Esophagus (tissue), 2 donors: ENCODE data around the gene LRRC4C. TPM values are rescaled to one million over a fixed set of nuclear protein-coding genes. Genes with fewer than 3 reads are reported as not detected.

Experiments
- H3K27ac ChIP-seq, 2 donors: one replicate each; pipeline ENCODE4 v1.5.1; 2013; ENCODE audit warnings: low read depth in 2 of 2, mild to moderate bottlenecking in 2 of 2, inconsistent platforms in 1 of 2, low read length in 1 of 2, moderate library complexity in 1 of 2
- H3K27me3 ChIP-seq, 2 donors: one replicate each; pipeline ENCODE4 v1.6.1; 2013; ENCODE audit warnings: low read length in 2 of 2, control low read depth in 1 of 2, mild to moderate bottlenecking in 1 of 2; ENCODE audit not compliant: insufficient read depth in 2 of 2, control insufficient read depth in 1 of 2
- H3K36me3 ChIP-seq, 2 donors: one replicate each; pipeline ENCODE4 v1.6.1; 2013; ENCODE audit warnings: low read length in 1 of 2; ENCODE audit not compliant: control insufficient read depth in 2 of 2, insufficient read depth in 2 of 2
- H3K4me1 ChIP-seq, 2 donors: one replicate each; pipeline ENCODE4 v1.6.1; 2013; ENCODE audit warnings: low read length in 1 of 2; ENCODE audit not compliant: control insufficient read depth in 2 of 2, insufficient read depth in 2 of 2
- H3K4me3 ChIP-seq, 2 donors: one replicate each; pipeline ENCODE4 v1.5.1; 2013; ENCODE audit warnings: low read length in 2 of 2, mild to moderate bottlenecking in 2 of 2, low read depth in 1 of 2, moderate library complexity in 1 of 2
- H3K9me3 ChIP-seq, 2 donors: one replicate each; pipeline ENCODE4 v1.6.1; 2013; ENCODE audit warnings: mild to moderate bottlenecking in 2 of 2, low read depth in 1 of 2, low read length in 1 of 2, moderate library complexity in 1 of 2; ENCODE audit not compliant: control insufficient read depth in 2 of 2, insufficient read depth in 1 of 2
- WGBS, 2 donors: extraction: QIAGEN DNeasy Blood & Tissue Kit; methylation state at CpG; one replicate each; pipeline ENCODE4 v1.1.7; 2013; 5-methylcytosine and 5-hydroxymethylcytosine counted together
- polyA plus RNA-seq, 2 donors: library from polyadenylated mRNA; stranded (reverse); fragments of 200-250 nt; gene quantifications; one replicate each; pipeline ENCODE4 v1.2.3, GENCODE V29; 2013
- donor health status: healthy with polysubstance abuse.
- donor health status: Bipolar disorder and iron deficiency.

LRRC4C gene
- polyA plus RNA-seq, 2 donors, result 0.04 to 0.12 TPM

DNA sequence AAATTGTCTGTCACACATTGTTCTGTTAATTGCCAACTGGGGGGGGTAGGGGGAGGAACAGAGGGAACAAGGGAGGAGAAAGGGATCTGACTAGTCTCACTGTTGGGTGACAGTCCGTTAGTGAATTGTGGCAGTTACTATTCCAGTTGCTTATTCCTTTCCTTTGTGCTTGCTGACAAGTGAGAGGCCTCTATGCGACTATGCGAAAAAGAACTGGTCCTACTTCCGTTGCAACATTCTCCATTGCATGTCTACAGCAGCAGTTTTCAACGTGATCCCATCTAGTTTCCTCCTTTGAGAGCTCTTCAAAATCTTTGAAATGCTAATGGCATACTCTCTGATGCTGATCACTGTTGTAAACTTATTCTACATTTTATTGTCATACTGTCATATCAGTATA is 672.2 kb downstream of the LRRC4C start:
- WGBS, 2 donors, result 43 to 60% methylated on average over 5 of the region's 5 CpGs

DNA sequence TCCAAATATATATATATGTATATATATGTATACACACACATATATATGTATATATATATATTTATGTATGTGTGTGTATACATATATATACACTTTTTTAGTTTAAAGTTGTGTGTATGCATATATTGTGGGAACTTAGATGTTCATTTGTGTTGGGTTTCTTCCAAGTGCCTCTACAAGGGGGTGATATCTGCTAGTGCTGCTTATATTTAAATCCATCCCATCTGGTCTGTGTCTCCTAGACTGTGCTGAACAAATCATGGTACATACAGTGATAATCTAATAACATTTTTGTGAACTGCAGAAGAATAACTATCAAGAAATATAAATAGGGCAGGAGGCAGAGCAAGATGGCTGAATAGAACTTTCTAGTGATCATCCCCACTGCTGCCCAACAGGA is 696.4 kb downstream of the LRRC4C start:
- Histone ChIP-seq H3K9me3 (peaks cover 0 to 5% of the 10 kb centered on the region in 2 donors), H3K36me3 (no peaks in the 10 kb centered on the region), H3K4me1 (no peaks in the 10 kb centered on the region), H3K27me3 (no peaks in the 10 kb centered on the region), H3K27ac (no peak overlapping the region), H3K4me3 (no peak overlapping the region)

More for the DNA sequence above, 672.2 kb downstream of the LRRC4C start:
- H3K27me3 ChIP-seq, result no peaks in the 10 kb centered on the region
- no peak overlapping the region for H3K27ac ChIP-seq
- H3K36me3 ChIP-seq, result no peaks in the 10 kb centered on the region
- no peaks in the 10 kb centered on the region for H3K9me3 ChIP-seq
- H3K4me3 ChIP-seq, result no peak overlapping the region
- no peaks in the 10 kb centered on the region for H3K4me1 ChIP-seq

DNA sequence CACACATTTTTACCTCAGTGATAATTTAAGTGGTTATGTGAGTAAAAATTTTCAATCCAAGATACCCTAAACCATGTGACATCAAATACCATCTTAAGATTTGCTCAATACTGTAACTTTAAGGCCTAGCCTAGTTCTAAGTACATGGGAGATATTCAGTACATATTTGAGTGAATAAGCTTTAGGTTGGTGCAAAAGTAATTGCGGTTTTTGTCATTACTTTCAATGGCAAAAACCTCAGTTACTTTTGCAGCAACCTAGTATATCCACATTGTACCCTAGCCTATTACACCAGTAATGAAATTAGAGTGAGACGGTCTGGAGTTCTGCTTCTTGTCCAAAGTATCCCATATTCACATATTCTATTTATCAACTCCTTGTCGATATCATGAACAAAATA is 700.1 kb downstream of the LRRC4C start:
- Histone ChIP-seq H3K4me3 (no peak overlapping the region), H3K9me3 (peaks cover 0 to 5% of the 10 kb centered on the region in 2 donors), H3K36me3 (no peaks in the 10 kb centered on the region), H3K4me1 (no peaks in the 10 kb centered on the region), H3K27me3 (no peaks in the 10 kb centered on the region), H3K27ac (no peak overlapping the region)
- WGBS, 2 donors, result 85 to 90% methylated on average over 3 of the region's 3 CpGs

DNA sequence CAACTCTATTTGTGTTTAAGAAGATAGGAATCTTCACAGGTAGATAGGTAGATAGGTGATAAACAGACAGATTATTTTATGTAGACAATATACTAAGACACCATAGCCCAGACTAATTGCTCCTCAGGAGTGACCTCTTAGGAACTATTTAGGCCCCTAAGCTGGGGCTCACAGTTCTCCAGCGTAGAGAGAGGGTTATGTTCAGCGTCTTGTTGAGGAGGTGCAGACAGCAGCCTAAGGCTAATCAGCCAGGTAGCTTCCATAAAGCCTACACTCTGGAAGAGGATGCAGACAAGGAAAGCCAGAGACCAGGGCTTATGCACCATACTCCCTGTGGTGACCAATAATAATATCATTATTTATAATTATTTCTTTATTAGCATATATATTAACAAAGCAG is 705.2 kb downstream of the LRRC4C start:
- Histone ChIP-seq H3K36me3 (no peaks in the 10 kb centered on the region), H3K27ac (no peak overlapping the region), H3K4me1 (no peaks in the 10 kb centered on the region), H3K4me3 (no peak overlapping the region), H3K9me3 (no peaks in the 10 kb centered on the region), H3K27me3 (no peaks in the 10 kb centered on the region)
- 80% methylated on average over 2 of the region's 2 CpGs for WGBS, 2 donors

DNA sequence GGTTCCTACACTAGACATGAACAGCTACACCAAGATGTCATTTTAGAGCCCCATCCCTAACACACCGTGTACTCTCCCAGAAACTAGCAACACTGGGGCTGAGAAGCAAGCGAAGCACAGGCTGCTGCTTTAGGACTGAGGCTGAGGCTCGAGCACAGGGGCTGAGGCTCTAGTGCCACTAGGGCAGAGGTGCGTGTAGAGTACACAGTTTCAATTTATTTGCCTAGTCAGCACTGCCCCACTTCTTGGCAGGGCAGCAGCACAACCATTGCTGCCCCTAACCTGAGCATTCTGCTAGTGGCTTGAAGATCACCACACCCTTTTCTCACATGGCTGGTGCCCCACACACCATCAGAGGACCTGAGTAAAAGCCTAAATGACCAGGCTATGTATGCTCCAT is 713.2 kb downstream of the LRRC4C start:
- H3K36me3 ChIP-seq, result no peaks in the 10 kb centered on the region
- peaks cover 0 to 2% of the 10 kb centered on the region in 2 donors for H3K4me1 ChIP-seq
- no peaks in the 10 kb centered on the region for H3K27me3 ChIP-seq
- peaks cover 11 to 12% of the 10 kb centered on the region in 2 donors for H3K9me3 ChIP-seq
- no peak overlapping the region for H3K27ac ChIP-seq
- no peak overlapping the region for H3K4me3 ChIP-seq
- WGBS, 2 donors, result 52 to 61% methylated on average over 4 of the region's 4 CpGs

DNA sequence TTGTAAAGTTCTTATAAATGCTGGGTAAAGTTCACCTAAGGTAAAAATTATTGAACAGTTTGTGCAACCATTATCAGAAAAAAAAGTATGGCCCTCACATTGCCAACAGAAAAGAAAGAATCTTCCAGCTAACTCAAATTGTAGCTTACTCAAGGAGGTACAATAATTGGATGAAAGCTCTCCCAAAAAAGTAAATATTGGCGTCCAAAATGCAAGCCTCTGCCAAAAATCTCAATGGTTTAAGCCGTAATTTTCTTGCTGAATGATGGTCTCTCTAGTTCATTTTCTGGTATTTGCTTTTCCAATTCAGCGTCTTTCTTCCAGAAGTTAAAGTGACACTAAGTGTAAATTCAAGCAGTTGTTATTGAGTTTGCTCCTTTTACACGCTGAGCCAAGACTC is 727.3 kb downstream of the LRRC4C start:
- H3K27ac ChIP-seq, result no peak overlapping the region
- H3K9me3 ChIP-seq, result peaks cover 0 to 2% of the 10 kb centered on the region in 2 donors
- no peaks in the 10 kb centered on the region for H3K27me3 ChIP-seq
- H3K4me3 ChIP-seq, result no peak overlapping the region
- H3K4me1 ChIP-seq, result no peaks in the 10 kb centered on the region
- WGBS, 2 donors, result 49 to 59% methylated on average over 4 of the region's 4 CpGs
- H3K36me3 ChIP-seq, result no peaks in the 10 kb centered on the region

DNA sequence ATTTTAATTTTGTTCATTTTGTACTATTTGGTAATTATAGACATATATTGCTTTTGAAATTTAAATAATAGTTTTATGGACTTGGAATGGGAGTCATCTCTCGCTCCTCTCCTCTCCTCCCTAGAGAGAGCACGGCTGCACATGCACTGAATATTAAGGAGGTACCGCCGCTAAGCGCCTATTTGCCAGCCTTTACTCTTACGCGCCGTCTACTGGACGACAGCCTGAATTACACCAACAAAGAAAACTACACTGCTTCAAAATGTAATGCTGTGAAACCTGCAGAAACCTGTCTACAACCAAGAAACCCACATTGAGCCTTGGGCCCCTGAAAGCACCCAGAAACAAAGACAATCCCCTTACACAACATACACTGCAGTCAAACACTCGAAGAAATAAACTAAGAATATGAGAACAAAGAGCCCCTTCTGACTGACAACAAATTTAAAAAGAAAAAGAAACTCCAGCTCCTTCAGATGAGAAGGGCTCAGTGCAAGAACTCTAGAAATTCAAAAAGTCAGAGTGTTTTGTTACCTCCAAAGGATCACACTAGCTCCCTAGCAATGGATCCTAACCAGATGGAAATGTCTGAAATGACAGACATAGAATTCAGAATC is 737.2 kb downstream of the LRRC4C start:
- WGBS, 2 donors, result 26 to 31% methylated on average over 10 of the region's 10 CpGs
- no peak overlapping the region for H3K27ac ChIP-seq
- H3K4me3 ChIP-seq, result no peak overlapping the region
- no peaks in the 10 kb centered on the region for H3K36me3 ChIP-seq
- H3K9me3 ChIP-seq, result no peaks in the 10 kb centered on the region
- no peaks in the 10 kb centered on the region for H3K4me1 ChIP-seq
- H3K27me3 ChIP-seq, result no peaks in the 10 kb centered on the region

DNA sequence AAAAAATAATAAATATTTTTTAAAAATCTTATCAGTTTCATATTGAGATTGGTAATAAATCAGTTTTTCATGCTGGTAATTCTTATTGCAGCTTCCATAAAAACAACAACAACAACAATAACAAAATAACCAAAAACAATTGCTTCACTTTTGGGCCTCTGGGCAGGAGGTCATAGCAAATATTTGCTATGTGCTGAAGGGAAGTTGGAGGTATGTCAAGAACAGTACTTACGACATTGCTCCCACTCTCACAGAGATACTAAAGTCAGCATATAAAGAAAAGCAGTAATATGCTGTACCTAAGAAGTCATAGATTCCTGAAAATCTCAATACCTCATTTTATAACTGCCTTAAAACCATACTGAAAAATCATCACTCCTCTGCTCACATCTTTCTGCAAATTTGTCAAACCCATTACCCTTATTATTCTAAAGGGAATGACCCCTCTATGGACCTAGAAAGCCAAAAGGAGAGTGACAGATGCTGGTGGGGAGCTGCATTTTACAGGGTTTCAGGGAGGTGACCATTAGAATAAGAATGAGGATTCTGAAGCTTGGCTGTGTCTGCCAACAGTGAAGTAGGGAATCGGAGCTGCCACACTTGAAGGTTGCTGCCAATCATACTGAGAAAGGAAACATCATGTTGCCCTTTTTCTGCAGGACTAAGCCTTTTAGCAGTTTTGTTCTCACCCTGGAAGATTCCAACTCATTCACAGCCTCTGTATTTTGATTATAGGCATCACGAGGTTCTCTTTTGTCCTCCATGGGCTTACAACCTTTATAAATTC is 742.9 kb downstream of the LRRC4C start:
- Histone ChIP-seq H3K4me3 (no peak overlapping the region), H3K27ac (no peak overlapping the region), H3K4me1 (no peaks in the 10 kb centered on the region), H3K9me3 (no peaks in the 10 kb centered on the region), H3K27me3 (no peaks in the 10 kb centered on the region), H3K36me3 (no peaks in the 10 kb centered on the region)
- 31 to 32% methylated on average over 3 of the region's 3 CpGs for WGBS, 2 donors

DNA sequence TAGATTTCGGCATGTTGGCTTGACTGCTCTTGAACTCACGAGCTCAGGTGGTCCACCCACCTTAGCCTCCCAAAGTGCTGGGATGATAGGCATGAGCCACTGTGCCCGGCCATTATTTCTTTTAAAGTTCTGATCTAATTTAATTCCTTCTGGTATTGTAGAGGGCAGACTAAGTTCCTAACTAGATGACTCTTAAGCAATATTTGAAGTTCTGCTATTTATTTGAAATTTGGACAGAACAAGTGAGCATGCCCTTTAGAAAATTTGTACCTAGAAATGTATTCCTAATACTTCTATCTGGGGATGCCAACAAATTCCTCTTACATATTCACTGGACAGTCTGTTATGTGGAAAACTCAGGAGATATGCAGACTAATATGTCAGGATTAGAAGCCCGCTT is 746.4 kb downstream of the LRRC4C start:
- no peaks in the 10 kb centered on the region for H3K27me3 ChIP-seq
- H3K4me1 ChIP-seq, result no peaks in the 10 kb centered on the region
- WGBS, 2 donors, result 82 to 85% methylated on average over 4 of the region's 4 CpGs
- H3K27ac ChIP-seq, result no peak overlapping the region
- no peak overlapping the region for H3K4me3 ChIP-seq
- no peaks in the 10 kb centered on the region for H3K9me3 ChIP-seq
- no peaks in the 10 kb centered on the region for H3K36me3 ChIP-seq

DNA sequence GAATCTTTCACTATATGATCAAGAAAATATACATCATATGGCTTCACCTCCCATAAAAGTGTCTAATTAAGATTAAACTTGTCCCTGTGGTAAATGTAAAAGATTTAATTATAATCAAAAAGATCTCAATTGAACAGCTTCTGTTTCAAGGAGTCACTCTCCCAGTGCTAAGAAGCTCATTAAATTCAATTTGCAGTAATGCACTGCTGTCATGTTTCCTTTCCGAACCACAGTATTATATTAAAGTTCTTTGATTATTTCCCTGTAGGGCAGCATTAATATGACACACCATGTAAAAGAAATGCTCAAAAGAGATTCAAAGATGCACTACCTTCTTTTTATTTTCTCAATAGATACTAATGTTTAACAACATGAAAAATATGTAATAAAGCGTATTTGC is 758.4 kb downstream of the LRRC4C start:
- Histone ChIP-seq H3K27ac (no peak overlapping the region), H3K4me3 (no peak overlapping the region), H3K36me3 (no peaks in the 10 kb centered on the region), H3K9me3 (peaks cover 0 to 2% of the 10 kb centered on the region in 2 donors), H3K27me3 (no peaks in the 10 kb centered on the region), H3K4me1 (no peaks in the 10 kb centered on the region)
- 47 to 81% methylated on average over 2 of the region's 2 CpGs for WGBS, 2 donors
